ENCODE data around the gene MYRF.

Gene MYRF

DNA sequence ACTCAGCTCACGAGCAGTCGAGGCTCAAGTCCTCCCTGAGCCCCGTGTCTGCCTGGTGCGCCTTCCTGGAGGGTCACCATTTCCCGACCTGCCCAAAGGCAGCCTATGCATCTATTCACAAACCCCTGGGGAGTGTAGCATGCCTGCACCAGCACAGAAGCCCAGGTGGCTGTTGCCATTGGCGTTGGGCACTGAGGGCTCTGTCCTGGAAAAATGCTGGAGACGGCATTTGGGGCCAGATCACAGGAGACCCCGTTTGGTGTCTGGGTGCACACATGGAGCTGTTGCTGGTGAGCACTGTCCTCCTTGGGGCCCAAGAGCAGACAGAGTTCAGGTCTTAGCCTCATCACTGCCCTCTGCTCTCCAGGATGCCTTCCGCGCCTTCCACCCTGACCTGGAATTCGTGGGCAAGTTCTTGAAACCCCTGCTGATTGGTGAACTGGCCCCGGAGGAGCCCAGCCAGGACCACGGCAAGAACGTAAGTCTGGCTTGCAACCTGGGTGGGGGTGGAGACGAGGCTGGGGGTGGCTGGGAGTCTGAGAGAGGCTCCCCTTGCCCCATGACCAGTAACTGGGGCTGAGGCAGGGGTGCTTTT lies 85.1 kb downstream of the MYRF start:
- Histone ChIP-seq H3K4me1 (ENCODE audit: control insufficient read depth, low read length) (peaks cover 36% of the 10 kb centered on the region), H4K20me1 (ENCODE audit: control insufficient read depth, insufficient read depth, low read depth, low read length) (0 out of 2 replicates have a peak, but pooled peaks cover 4% of the 10 kb centered on the region), H3K4me3 (ENCODE audit: low read length) (no peak overlapping the region), H3K27ac (ENCODE audit: low read depth, low read length) (no peak overlapping the region), H3K9me3 (ENCODE audit: control insufficient read depth, insufficient read depth, low read length) (no peaks in the 10 kb centered on the region), H3K4me2 (ENCODE audit: low read length) (no peak overlapping the region), H3K9me2 (replicated peaks; ENCODE audit: control insufficient read depth, low read length) (no peaks in the 10 kb centered on the region), H3F3A (ENCODE audit: control insufficient read depth, insufficient read depth) (peaks cover 10% of the 10 kb centered on the region), H3K79me2 (ENCODE audit: control insufficient read depth, low read length) (peaks cover 89% of the 10 kb centered on the region), H3K36me3 (ENCODE audit: control insufficient read depth, low read length) (peaks cover 95% of the 10 kb centered on the region), H3K27me3 (ENCODE audit: control insufficient read depth, low read length) (no peaks in the 10 kb centered on the region)
- TF ChIP-seq EZH2phosphoT487 (IDR thresholded peaks at IDR 0.05; ENCODE audit: borderline replicate concordance, low read length), result no peak
- TF ChIP-seq, protein P1, sequence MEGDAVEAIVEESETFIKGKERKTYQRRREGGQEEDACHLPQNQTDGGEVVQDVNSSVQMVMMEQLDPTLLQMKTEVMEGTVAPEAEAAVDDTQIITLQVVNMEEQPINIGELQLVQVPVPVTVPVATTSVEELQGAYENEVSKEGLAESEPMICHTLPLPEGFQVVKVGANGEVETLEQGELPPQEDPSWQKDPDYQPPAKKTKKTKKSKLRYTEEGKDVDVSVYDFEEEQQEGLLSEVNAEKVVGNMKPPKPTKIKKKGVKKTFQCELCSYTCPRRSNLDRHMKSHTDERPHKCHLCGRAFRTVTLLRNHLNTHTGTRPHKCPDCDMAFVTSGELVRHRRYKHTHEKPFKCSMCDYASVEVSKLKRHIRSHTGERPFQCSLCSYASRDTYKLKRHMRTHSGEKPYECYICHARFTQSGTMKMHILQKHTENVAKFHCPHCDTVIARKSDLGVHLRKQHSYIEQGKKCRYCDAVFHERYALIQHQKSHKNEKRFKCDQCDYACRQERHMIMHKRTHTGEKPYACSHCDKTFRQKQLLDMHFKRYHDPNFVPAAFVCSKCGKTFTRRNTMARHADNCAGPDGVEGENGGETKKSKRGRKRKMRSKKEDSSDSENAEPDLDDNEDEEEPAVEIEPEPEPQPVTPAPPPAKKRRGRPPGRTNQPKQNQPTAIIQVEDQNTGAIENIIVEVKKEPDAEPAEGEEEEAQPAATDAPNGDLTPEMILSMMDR (IDR thresholded peaks at IDR 0.05; ENCODE audit: low read depth, low read length, poor library complexity, severe bottlenecking), result no peak
